Measurements from ENCODE around the gene ATP5F1C.
A peak's percentile ranks its signal among the peaks of the same experiment; 100 is the strongest.

Gene ATP5F1C

DNA sequence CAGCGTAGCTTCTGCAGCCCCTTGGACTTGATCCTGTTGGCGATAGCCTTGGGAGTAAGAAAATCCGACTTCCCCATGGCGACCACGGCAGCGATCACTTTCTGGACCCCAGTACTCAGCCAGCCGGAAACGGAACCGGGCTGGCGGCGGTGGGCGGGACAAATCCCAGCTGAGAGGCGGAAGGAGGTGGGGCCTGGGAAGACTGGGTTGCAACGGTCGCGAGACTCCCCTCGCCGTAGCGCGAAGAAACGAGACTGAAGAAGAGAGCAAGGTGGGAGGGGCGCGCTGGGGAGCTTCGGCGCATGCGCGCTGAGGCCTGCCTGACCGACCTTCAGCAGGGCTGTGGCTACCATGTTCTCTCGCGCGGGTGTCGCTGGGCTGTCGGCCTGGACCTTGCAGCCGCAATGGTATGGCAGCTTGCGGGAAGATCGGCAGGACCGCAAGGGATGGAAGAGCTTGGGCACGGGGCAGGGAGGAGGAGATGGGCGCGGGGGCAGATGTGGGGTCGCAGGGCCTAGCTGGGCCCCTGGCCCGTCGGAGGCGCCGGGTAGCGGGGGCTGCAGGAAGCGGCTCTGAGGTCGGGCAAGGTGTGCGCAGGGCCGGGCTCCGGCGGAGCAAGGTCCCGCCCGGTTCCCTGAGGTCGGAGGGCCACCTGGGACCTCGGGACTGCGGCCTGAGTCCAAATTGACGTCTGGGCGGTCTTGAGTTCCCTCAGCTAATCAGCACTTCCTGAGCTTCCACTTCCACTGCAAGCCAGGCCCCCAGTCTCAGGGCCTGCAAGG, at the start of gene ATP5F1C, which contains the start of gene KIN:
Gene ATP5F1C, plus strand, starts transcription at position 321 of the 782 bp plus-strand sequence. Its CDS starts 31 bp downstream, at position 352.
Gene KIN, minus strand, starts transcription at position 137 of the 782 bp plus-strand sequence. Its CDS starts 60 bp downstream, at position 77.
- TF ChIP-seq, protein P1, sequence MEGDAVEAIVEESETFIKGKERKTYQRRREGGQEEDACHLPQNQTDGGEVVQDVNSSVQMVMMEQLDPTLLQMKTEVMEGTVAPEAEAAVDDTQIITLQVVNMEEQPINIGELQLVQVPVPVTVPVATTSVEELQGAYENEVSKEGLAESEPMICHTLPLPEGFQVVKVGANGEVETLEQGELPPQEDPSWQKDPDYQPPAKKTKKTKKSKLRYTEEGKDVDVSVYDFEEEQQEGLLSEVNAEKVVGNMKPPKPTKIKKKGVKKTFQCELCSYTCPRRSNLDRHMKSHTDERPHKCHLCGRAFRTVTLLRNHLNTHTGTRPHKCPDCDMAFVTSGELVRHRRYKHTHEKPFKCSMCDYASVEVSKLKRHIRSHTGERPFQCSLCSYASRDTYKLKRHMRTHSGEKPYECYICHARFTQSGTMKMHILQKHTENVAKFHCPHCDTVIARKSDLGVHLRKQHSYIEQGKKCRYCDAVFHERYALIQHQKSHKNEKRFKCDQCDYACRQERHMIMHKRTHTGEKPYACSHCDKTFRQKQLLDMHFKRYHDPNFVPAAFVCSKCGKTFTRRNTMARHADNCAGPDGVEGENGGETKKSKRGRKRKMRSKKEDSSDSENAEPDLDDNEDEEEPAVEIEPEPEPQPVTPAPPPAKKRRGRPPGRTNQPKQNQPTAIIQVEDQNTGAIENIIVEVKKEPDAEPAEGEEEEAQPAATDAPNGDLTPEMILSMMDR (IDR thresholded peaks at IDR 0.05): no peak

DNA sequence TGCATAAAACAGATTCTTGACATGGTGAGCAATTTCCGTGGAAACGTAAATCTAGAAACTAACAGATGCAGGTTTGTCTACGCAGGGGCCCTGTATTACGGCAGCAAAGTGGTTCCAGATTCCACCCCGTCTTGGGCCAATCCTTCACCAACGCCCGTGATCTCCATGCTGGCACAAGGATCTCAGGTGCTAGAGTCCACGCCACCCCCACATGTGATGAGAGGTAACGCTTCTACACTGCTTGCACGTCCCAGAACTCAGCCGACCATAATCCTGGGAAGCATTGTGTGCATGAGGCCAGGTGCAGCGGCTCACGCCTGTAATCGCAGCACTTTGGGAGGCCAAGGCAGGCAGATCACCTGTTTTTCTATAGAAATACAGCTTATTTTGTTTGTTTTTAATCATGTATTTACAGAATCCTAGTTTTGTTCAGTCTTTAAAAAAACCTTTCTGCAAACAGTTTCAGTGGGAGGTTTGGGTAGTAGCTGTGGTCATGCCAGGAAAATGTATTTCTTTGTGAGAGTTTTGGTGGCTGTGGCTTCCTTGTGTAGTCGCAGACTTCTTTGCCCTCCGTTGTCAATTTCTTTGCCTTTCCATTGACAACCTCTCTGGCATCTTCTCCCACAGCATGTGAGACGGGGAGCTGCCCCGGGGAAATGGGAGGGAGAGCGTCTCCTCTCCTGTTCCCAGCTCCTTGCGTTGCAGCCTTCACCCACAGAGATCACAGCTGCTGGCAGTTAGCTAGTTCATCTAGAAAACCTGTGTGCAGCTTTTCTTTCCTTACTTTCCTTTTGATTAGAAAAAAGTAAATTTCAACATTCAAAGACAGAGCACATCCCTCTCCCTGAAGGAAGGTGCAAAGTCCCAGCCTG, 49.2 kb upstream of the ATP5F1C start:
- TF ChIP-seq, protein P1 (IDR thresholded peaks at IDR 0.05): no peak

DNA sequence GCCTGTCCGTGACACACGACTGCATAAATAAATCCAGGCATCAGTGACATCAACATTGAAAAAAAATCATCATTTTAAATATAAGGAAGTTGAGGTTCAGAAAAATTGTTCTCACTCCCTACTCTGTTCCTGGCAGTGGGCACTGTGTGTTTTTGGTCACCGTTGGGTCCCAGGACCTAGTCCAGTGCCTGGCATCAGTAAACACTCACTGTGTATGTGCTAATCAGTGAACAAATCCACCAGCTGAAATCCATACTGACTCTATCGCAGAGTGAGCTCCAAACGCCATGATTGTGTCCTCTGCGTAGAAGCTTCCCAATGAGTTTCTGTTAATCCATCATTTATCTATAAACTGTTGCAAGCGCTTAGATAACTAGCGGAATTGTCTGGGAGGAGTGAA, 43.7 kb upstream of the ATP5F1C start:
- TF ChIP-seq, protein P1 (IDR thresholded peaks at IDR 0.05): no peak

DNA sequence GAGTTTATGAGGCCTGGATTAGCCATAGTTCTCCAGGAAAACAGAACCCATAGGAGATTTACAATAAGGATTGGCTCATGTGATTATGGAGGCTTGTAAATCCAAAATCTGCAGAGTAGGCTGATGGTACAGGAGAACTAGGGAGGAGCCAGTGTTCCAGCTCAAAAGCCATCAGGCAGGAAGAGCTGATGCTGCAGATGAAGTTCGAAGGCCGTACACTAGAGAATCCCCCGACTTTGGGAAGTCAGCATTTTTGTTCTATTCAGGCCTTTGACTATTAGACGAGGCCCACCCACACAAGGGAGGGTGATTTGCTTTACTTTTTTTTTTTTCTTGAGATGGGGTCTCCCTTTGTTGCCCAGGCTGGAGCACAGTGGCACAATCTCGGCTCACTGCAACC, 37.8 kb upstream of the ATP5F1C start:
- TF ChIP-seq, protein P1 (IDR thresholded peaks at IDR 0.05): no peak

DNA sequence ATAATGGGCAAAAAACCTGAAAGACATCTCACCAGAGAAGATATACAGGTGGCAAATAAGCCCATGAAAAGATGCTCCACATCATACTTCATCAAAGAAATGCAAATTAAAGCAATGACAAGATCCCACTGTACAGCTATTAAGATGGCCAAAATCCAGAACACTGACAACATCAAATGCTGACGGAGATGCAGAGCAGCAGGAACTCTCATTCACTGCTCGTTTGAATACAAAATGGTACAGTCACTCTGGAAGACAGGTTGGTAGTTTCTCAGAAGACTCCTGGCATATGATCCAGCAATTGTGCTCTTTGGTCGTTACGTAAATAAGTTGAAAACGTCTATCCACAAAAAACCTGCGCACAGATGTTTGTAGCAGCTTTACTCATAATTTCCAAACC, 35.7 kb upstream of the ATP5F1C start:
- TF ChIP-seq, protein P1 (IDR thresholded peaks at IDR 0.05): no peak

DNA sequence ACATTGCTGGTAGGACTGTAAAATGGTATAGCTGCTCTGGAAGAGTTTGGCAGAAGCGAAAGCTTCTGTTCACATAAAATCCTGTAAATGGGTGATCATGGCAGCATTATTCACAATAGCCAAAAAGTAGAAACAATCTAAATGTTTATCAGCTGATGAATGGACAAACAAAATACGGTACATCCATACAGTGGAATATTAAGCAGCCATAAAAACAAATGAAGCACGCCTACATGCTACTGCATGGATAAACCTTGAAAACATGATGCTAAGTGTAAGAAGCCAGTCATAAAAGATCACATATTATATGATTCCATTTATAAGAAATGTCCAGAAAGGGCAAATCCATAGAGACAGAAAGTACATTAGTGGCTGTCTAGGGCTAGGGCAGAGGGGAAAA, 32.9 kb upstream of the ATP5F1C start:
- TF ChIP-seq, protein P1 (IDR thresholded peaks at IDR 0.05): no peak

DNA sequence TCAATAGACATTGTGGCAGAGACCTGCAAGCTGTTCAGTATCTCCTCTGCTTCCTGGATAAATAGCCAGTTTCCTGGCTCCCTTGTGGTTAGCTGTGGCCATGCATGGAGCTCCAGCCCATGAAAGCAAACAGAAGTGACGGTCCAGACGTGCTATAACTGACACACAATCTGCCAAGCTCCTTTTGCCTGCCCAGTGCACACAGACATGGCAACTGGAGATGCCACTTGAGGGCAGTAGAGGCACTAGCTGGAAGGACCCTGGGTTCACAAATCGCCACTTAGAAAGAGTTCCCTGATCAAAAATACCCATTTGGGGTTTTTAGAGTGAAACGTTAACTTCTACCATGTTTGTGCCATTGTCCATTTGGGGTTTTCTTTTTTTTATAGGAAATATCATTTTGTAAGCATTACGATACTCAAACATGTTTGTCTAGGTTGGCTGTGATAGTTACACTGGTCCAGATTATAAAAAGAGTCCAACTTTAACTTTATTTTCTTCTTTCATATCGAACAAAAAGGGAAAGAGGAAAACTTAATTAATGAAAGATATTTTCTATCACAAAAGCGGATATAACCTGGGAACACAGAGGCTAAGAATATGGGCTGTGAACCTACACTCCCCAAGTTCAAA, 31.5 kb upstream of the ATP5F1C start:
- TF ChIP-seq, protein P1 (IDR thresholded peaks at IDR 0.05): peak; percentile 79

All from LNCAP (cell line).